ENCODE measurements around the gene ACTL6B. TPM values are rescaled to one million over a fixed set of nuclear protein-coding genes. Genes with fewer than 3 reads are reported as not detected.

Gene ACTL6B
- total and polyA plus RNA-seq, 7 experiments from 2014 or later = not detected

DNA sequence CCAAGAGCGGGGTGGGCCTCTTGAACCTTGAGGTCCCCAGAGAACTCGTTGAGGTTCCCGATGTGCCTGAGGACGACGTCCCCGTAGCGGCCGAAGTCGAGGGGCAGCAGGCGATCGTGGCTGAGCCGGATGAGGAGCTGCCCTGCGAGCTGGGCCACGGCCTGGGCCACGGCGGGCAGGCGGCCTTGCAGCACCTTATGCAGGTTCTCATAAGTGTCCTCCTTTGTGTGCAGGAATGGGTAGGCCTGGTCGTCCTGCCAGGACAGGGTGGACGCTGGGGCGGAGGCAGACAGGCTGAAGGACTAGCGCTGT is 29.1 kb downstream of the ACTL6B start:
- Histone ChIP-seq H3K4me1 (ENCODE audit: control insufficient read depth in 2 of 2, insufficient read depth in 2 of 2, low read length in 2 of 2) (peaks cover 14 to 18% of the 10 kb centered on the region in 2 donors), H3K27me3 (ENCODE audit: control insufficient read depth in 2 of 2, insufficient read depth in 2 of 2, low read length in 2 of 2) (peaks cover 0 to 4% of the 10 kb centered on the region in 2 donors), H3K9me3 (ENCODE audit: control insufficient read depth in 2 of 3, low read length in 3 of 3) (no peaks in the 10 kb centered on the region), H3K4me3 (ENCODE audit: low read length) (peak overlapping the region; percentile 58), H3K27ac (ENCODE audit: low read depth, low read length) (peak overlapping the region; percentile 84), H3K36me3 (ENCODE audit: control insufficient read depth in 2 of 3, insufficient read depth in 3 of 3, low read length in 3 of 3) (no peaks in the 10 kb centered on the region)
- DNase-seq (no peak), ATAC-seq (no peak)
- Mint-ChIP-seq H3K36me3 (peaks cover 0 to 20% (median 0%) of the 10 kb centered on the region in 5 donors), H3K9me3 (peaks cover 0 to 2% (median 0%) of the 10 kb centered on the region in 11 donors), H3K4me3 (peak overlapping the region in 9 of 10 donors; percentile 25 to 87 (median 70)), H3K27me3 (no peaks in the 10 kb centered on the region), H3K27ac (peak overlapping the region in 7 of 9 donors; percentile 49 to 88 (median 75)), H3K4me1 (peaks cover 26 to 60% (median 45%) of the 10 kb centered on the region in 7 donors)
- intact Hi-C loops (cut with micrococcal nuclease) = loop anchor here (2.0 kb wide), 2 partner anchors 22 to 62 kb away; no protein-coding TSS in a partner anchor
- CTCF ChIA-PET = interaction anchor here (0.6 to 1.6 kb wide), 3 partner anchors 14 to 78 kb away, joined by 3 to 11 read pairs (median 3); partner anchors contain the start of gene POP7
- POLR2A ChIA-PET = interaction anchor here (1.0 to 5.3 kb wide), 9 partner anchors 8 to 78 kb away, joined by 3 to 55 read pairs (median 5); partner anchors contain the start of genes FBXO24, LRCH4, MOSPD3 and POP7

DNA sequence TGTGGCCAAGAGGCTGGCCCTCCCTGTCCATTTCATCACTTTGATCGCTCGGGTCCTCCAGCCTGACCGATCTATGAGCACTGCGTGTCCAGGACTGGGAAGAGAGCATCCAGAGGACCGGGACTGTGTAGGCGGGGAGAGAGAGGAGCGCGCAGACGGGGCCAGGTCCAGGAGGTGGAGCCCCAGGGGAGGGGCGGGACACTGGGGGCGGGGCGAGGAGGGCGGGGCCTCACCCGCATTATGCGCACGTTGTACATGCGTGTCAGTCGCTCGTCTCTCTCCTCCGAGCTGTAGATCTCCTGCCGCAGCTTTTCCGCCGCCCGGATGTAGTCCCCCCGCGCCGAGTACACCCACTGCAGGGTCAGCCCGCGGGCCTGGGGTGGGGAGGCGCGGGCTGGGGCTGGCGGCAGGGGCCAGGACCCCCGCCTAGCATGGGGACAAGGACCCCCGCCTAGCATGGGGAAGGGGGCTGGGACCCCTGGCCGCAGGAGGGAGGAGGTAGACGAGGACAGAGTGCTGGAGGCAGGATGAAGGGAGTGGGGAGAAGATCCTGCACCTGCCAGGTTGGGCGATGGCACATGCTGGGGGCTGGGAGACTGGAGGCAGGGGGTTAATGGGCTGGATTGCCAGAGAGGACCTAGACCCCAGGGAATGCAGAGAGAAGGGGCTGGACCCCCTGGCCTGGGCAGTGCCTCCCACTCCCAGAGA is 29.6 kb downstream of the ACTL6B start:
- intact Hi-C loops (cut with micrococcal nuclease) = loop anchor here (1.0 to 2.0 kb wide), 7 partner anchors 14 to 88 kb away; partner anchors contain the start of genes FBXO24 (in 2 of the 2), GNB2 (in 2 of the 2), LRCH4 (in 2 of the 2) and MOSPD3 (in 2 of the 2)
- Histone ChIP-seq H3K4me3 (ENCODE audit: low read length) (peak overlapping the region; percentile 58), H3K36me3 (ENCODE audit: control insufficient read depth in 2 of 3, insufficient read depth in 3 of 3, low read length in 3 of 3) (no peaks in the 10 kb centered on the region), H3K4me1 (ENCODE audit: control insufficient read depth in 2 of 2, insufficient read depth in 2 of 2, low read length in 2 of 2) (peaks cover 14 to 18% of the 10 kb centered on the region in 2 donors), H3K27ac (ENCODE audit: low read depth, low read length) (peak overlapping the region; percentile 84), H3K27me3 (ENCODE audit: control insufficient read depth in 2 of 2, insufficient read depth in 2 of 2, low read length in 2 of 2) (peaks cover 0 to 4% of the 10 kb centered on the region in 2 donors), H3K9me3 (ENCODE audit: control insufficient read depth in 2 of 3, low read length in 3 of 3) (no peaks in the 10 kb centered on the region)
- Mint-ChIP-seq H3K4me1 (peaks cover 26 to 58% (median 43%) of the 10 kb centered on the region in 7 donors), H3K27ac (peak overlapping the region; percentile 49 to 88 (median 75)), H3K4me3 (peak overlapping the region; percentile 60 to 87 (median 76)), H3K27me3 (no peaks in the 10 kb centered on the region), H3K36me3 (peaks cover 0 to 23% (median 2%) of the 10 kb centered on the region in 5 donors), H3K9me3 (peaks cover 0 to 2% (median 0%) of the 10 kb centered on the region in 11 donors)
- DNase-seq (peak; percentile 56 to 88 (median 81)), ATAC-seq (peak; percentile 99)
- ChIA-PET POLR2A (interaction anchor here (0.7 to 5.3 kb wide), 13 partner anchors 8 to 79 kb away, joined by 3 to 55 read pairs (median 4); partner anchors contain the start of genes FBXO24, LRCH4, MOSPD3 and POP7), CTCF (interaction anchor here (0.6 to 1.7 kb wide), 4 partner anchors 14 to 79 kb away, joined by 3 to 11 read pairs (median 7); partner anchors contain the start of genes MOSPD3 and POP7)

DNA sequence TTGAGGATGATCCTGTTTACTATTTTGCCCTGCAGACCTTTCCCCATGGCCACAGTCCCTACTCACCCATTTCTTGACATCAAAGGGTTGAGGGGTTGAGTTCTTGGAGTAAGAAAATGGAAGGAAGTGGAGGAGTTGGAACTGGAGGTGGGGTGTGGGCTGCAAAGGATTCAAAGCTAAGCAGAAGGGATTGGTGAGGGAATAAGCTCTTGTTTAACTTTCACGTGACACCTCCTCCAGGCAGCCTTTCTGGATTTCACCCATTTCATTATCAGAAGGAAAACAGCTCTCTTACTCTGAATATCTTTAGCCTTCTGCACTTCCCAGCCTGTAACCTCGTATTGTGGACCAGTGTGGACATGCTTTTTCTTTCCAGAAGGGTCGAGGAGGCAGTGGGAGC is 30.2 kb downstream of the ACTL6B start:
- DNase-seq (no peak), ATAC-seq (no peak)
- no peaks in the 10 kb centered on the region for H3K36me3 ChIP-seq (ENCODE audit: control insufficient read depth in 2 of 3, insufficient read depth in 3 of 3, low read length in 3 of 3)
- H3K9me3 ChIP-seq (ENCODE audit: control insufficient read depth in 2 of 3, low read length in 3 of 3) = no peaks in the 10 kb centered on the region
- Mint-ChIP-seq H3K27me3 (no peaks in the 10 kb centered on the region), H3K4me1 (peaks cover 26 to 59% (median 42%) of the 10 kb centered on the region in 7 donors), H3K9me3 (peaks cover 0 to 2% (median 0%) of the 10 kb centered on the region in 11 donors), H3K36me3 (peaks cover 0 to 26% (median 6%) of the 10 kb centered on the region in 5 donors), H3K4me3 (peak overlapping the region; percentile 60 to 87 (median 76)), H3K27ac (peak overlapping the region in 8 of 9 donors; percentile 49 to 89 (median 74))
- intact Hi-C loops (cut with micrococcal nuclease) = loop anchor here (1.0 to 2.0 kb wide), 7 partner anchors 14 to 88 kb away; partner anchors contain the start of genes FBXO24 (in 2 of the 2), GNB2 (in 2 of the 2), LRCH4 (in 2 of the 2) and MOSPD3 (in 2 of the 2)
- ChIA-PET CTCF (interaction anchor here (0.9 to 1.7 kb wide), 4 partner anchors 14 to 79 kb away, joined by 3 to 11 read pairs (median 7); partner anchors contain the start of genes MOSPD3 and POP7), POLR2A (interaction anchor here (0.7 to 5.3 kb wide), 13 partner anchors 9 to 79 kb away, joined by 3 to 55 read pairs (median 4); partner anchors contain the start of genes FBXO24, LRCH4, MOSPD3 and POP7)
- peak overlapping the region; percentile 58 for H3K4me3 ChIP-seq (ENCODE audit: low read length)
- H3K27ac ChIP-seq (ENCODE audit: low read depth, low read length) = peak overlapping the region; percentile 84
- peaks cover 14 to 18% of the 10 kb centered on the region in 2 donors for H3K4me1 ChIP-seq (ENCODE audit: control insufficient read depth in 2 of 2, insufficient read depth in 2 of 2, low read length in 2 of 2)
- peaks cover 0 to 4% of the 10 kb centered on the region in 2 donors for H3K27me3 ChIP-seq (ENCODE audit: control insufficient read depth in 2 of 2, insufficient read depth in 2 of 2, low read length in 2 of 2)

DNA sequence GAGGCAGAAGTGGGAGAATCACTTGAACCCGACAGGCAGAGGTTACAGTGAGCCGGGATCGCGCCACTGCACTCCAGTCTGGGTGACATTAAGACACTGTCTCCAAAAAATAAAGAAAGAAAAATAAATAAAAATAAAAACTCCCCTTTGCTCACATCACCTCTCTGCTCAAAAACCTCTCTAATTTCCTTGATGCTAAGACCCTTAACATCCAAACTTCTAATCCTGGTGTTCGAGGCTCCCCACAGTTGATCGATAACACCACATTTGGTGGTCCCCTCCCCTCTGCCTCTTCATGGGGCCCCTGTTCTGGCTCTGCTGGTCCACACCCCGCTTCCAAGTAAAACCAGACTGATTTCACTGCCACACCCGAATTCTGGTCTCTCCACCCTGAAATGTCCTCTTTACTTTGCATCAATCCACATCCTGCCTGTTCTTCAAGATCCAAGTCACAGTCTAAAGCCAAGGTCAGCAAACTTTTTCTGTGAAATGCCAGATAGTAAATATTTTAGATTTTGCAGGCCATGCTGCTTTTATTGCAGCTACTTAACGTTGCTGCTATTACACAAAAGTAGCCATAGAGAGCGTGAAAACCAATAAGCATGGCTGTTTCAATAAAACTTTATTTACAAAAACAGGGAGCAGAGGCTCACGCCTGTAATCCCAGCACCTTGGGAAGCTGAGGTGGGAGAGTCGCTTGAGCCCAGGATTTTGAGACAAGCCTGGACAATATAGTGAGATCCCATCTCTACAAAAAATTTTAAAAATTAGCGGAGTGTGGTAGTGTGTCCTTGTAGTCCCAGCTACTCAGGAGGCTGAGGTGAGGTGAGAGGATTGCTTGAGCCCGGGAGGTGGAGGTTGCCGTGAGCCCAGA is 32.1 kb downstream of the ACTL6B start:
- Mint-ChIP-seq H3K4me3 (peak overlapping the region in 4 of 10 donors; percentile 21 to 68 (median 31)), H3K27ac (peak overlapping the region in 1 of 9 donors; percentile 86), H3K4me1 (peaks cover 16 to 47% (median 28%) of the 10 kb centered on the region in 7 donors), H3K9me3 (no peaks in the 10 kb centered on the region), H3K27me3 (no peaks in the 10 kb centered on the region), H3K36me3 (peaks cover 0 to 25% (median 11%) of the 10 kb centered on the region in 5 donors)
- H3K27ac ChIP-seq (ENCODE audit: low read depth, low read length) = no peak overlapping the region
- ChIA-PET POLR2A (interaction anchor here (0.8 to 5.3 kb wide), 3 partner anchors 9 to 84 kb away, joined by 3 to 55 read pairs (median 3); partner anchors contain the start of gene MOSPD3), CTCF (interaction anchor here (0.6 kb wide), 1 partner anchor 66 kb away, joined by 8 read pairs; no protein-coding TSS in a partner anchor)
- DNase-seq = no peak
- intact Hi-C loops (cut with micrococcal nuclease) = no loop called here
- ATAC-seq = no peak
- H3K4me1 ChIP-seq (ENCODE audit: control insufficient read depth in 2 of 2, insufficient read depth in 2 of 2, low read length in 2 of 2) = peaks cover 14 to 18% of the 10 kb centered on the region in 2 donors
- H3K4me3 ChIP-seq (ENCODE audit: low read length) = no peak overlapping the region
- H3K27me3 ChIP-seq (ENCODE audit: control insufficient read depth in 2 of 2, insufficient read depth in 2 of 2, low read length in 2 of 2) = peaks cover 0 to 4% of the 10 kb centered on the region in 2 donors
- H3K9me3 ChIP-seq (ENCODE audit: control insufficient read depth in 2 of 3, low read length in 3 of 3) = no peaks in the 10 kb centered on the region
- no peaks in the 10 kb centered on the region for H3K36me3 ChIP-seq (ENCODE audit: control insufficient read depth in 2 of 3, insufficient read depth in 3 of 3, low read length in 3 of 3)

DNA sequence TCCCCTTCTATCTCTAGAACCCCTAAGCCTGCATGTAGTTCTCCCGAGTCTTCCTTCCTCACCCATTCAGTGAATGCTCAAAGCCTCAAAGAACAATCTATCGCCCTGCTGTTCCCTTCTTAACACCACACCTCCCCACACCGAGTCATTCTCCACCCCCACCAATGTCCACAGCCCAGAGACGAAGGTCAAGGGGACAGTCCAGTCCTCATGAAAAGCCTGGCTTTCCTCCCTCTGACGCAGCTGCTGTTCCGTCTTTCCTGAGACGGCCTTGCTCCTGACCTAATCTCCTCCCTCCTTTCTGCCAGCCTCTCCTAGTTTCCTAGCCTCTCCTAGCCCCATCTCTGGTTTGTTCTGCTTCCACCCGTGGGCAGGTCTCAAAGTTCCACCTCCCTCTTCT is 34.7 kb downstream of the ACTL6B start:
- H3K36me3 ChIP-seq (ENCODE audit: control insufficient read depth in 2 of 3, insufficient read depth in 3 of 3, low read length in 3 of 3) = no peaks in the 10 kb centered on the region
- H3K9me3 ChIP-seq (ENCODE audit: control insufficient read depth in 2 of 3, low read length in 3 of 3) = no peaks in the 10 kb centered on the region
- H3K36me3 Mint-ChIP-seq = peaks cover 0 to 23% (median 11%) of the 10 kb centered on the region in 5 donors
- ChIA-PET POLR2A (interaction anchor here (1.0 kb wide), 1 partner anchor 9 kb away, joined by 3 read pairs; the partner anchor contains the start of gene MOSPD3), CTCF (no interaction called here)
- no peak overlapping the region for H3K4me3 ChIP-seq (ENCODE audit: low read length)
- intact Hi-C loops (cut with micrococcal nuclease) = no loop called here
- no peaks in the 10 kb centered on the region for H3K9me3 Mint-ChIP-seq
- no peak for DNase-seq
- H3K27me3 ChIP-seq (ENCODE audit: control insufficient read depth in 2 of 2, insufficient read depth in 2 of 2, low read length in 2 of 2) = peaks cover 0 to 4% of the 10 kb centered on the region in 2 donors
- H3K4me1 Mint-ChIP-seq = peaks cover 13 to 32% (median 18%) of the 10 kb centered on the region in 7 donors
- no peak overlapping the region for H3K27ac ChIP-seq (ENCODE audit: low read depth, low read length)
- no peak for ATAC-seq
- no peaks in the 10 kb centered on the region for H3K27me3 Mint-ChIP-seq
- H3K4me3 Mint-ChIP-seq = no peak overlapping the region
- peak overlapping the region in 1 of 9 donors; percentile 39 for H3K27ac Mint-ChIP-seq
- H3K4me1 ChIP-seq (ENCODE audit: control insufficient read depth in 2 of 2, insufficient read depth in 2 of 2, low read length in 2 of 2) = peaks cover 6 to 9% of the 10 kb centered on the region in 2 donors
